ENCODE measurements around the gene DYNC1H1. TPM values are rescaled to one million over a fixed set of nuclear protein-coding genes. Genes with fewer than 3 reads are reported as not detected.

The DYNC1H1 gene
- total RNA-seq, 1 experiment from 2014 or later: 361 TPM

DNA sequence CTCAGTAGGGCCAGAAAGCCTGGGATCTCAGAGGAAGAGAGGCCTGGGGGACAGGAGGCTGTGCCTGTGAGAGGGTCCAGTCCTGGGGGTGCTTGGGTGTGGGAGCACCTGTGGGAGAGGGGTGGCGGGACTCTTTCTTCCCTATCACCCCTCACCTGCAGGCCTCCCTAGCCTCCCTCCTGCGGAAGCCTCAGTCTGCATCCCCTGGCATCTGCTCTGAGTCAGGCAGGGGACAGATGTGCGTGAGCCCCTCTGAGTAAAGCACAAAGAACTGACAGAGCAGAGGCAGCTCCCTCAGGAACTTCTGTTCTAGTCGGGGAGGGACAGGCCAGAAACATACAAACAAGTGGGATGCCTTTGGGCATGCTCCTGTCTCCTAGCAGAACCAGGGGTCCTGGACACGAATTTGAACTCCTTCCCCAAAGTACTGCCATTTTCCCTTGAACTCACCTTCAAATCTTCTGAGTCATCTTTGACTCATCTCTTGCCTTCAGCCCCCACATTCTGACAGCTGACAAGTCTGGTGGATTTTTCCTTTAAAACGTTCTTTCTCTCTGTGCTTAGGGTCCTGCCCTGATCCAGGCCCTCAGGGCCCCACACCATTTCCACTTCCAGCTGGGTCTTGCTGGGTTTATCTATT, 131.0 kb downstream of the DYNC1H1 start:
- no peak; the same call in 1 of the 2 replicates for ATAC-seq
- Histone ChIP-seq H3K27ac (ENCODE audit: low read depth, low read length) (peak overlapping the region; percentile 2; the same call in 1 of the 2 replicates), H4K20me1 (ENCODE audit: insufficient read depth) (no peaks in the 10 kb centered on the region), H3K4me3 (replicated peaks in 1 of 2; ENCODE audit: low read depth in 1 of 2, low read length in 2 of 2) (no peak overlapping the region), H3K36me3 (ENCODE audit: control insufficient read depth in 1 of 2, insufficient read depth in 2 of 2, low read length in 2 of 2) (no peaks in the 10 kb centered on the region), H3K79me2 (ENCODE audit: insufficient read depth, low read length) (no peaks in the 10 kb centered on the region), H3K9me2 (ENCODE audit: insufficient read depth) (no peaks in the 10 kb centered on the region), H3K27me3 (ENCODE audit: insufficient read depth, low read length) (no peaks in the 10 kb centered on the region), H2AFZ (ENCODE audit: low read depth, low read length, poor library complexity, severe bottlenecking) (no peak overlapping the region), H3K9me3 (ENCODE audit: control insufficient read depth in 1 of 2, insufficient read depth in 1 of 2, low read depth in 1 of 2, low read length in 2 of 2) (no peaks in the 10 kb centered on the region), H3K4me2 (ENCODE audit: low read length) (peak overlapping the region; percentile 45), H3K4me1 (ENCODE audit: control insufficient read depth in 1 of 2, insufficient read depth in 2 of 2, low read length in 2 of 2) (peaks cover 26 to 32% of the 10 kb centered on the region in 2 experiments), H3K9ac (ENCODE audit: low read length) (no peak overlapping the region)
- ChIA-PET RAD21 (ENCODE audit: low non-redundant PET in 1 of 2, low total read pairs in 2 of 2, uncharacterized antibody in 2 of 2, unreplicated experiment in 2 of 2) (interaction anchor here (0.6 to 2.0 kb wide), 7 partner anchors 32 to 389 kb away, joined by 3 to 13 read pairs (median 5); no protein-coding TSS in a partner anchor), POLR2A (interaction anchor here (1.3 to 1.6 kb wide), 2 partner anchors 48 to 130 kb away, joined by 4 to 5 read pairs; no protein-coding TSS in a partner anchor), CTCF (interaction anchor here (0.9 to 3.1 kb wide), 11 partner anchors 7 to 388 kb away, joined by 4 to 45 read pairs (median 6); partner anchors contain the start of gene WDR20)
- TF ChIP-seq EGR1 (IDR thresholded peaks at IDR 0.05; ENCODE audit: low read depth) (peak; percentile 59), FOSL1 (IDR thresholded peaks at IDR 0.05; ENCODE audit: low read depth) (peak; percentile 63), JUND (IDR thresholded peaks at IDR 0.05) (peak; percentile 39)
- TF ChIP-seq, protein P1, sequence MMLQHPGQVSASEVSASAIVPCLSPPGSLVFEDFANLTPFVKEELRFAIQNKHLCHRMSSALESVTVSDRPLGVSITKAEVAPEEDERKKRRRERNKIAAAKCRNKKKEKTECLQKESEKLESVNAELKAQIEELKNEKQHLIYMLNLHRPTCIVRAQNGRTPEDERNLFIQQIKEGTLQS (IDR thresholded peaks at IDR 0.05): no peak
- no peak for DNase-seq (ENCODE audit: low read depth, low spot score)
- intact Hi-C loops (cut with micrococcal nuclease): no loop called here
- BruUV-seq (replicated peaks): no TSS peak

- ChIA-PET POLR2A (interaction anchor here (1.3 to 1.6 kb wide), 3 partner anchors 33 to 131 kb away, joined by 4 to 5 read pairs (median 5); no protein-coding TSS in a partner anchor), RAD21 (ENCODE audit: low non-redundant PET in 1 of 2, low total read pairs in 2 of 2, uncharacterized antibody in 2 of 2, unreplicated experiment in 2 of 2) (interaction anchor here (0.5 to 2.0 kb wide), 9 partner anchors 29 to 389 kb away, joined by 3 to 13 read pairs (median 4); no protein-coding TSS in a partner anchor), CTCF (interaction anchor here (0.9 to 3.1 kb wide), 14 partner anchors 8 to 389 kb away, joined by 3 to 45 read pairs (median 6); partner anchors contain the start of gene WDR20)
- DNase-seq (ENCODE audit: low read depth, low spot score): no peak
- Histone ChIP-seq H3K27ac (ENCODE audit: low read depth, low read length) (0 out of 2 replicates have a peak overlapping the region, but pooled peaks have one; percentile 2), H3K9me3 (ENCODE audit: control insufficient read depth in 1 of 2, insufficient read depth in 1 of 2, low read depth in 1 of 2, low read length in 2 of 2) (no peaks in the 10 kb centered on the region), H3K4me2 (ENCODE audit: low read length) (peak overlapping the region; percentile 45), H3K4me1 (ENCODE audit: control insufficient read depth in 1 of 2, insufficient read depth in 2 of 2, low read length in 2 of 2) (peaks cover 26 to 32% of the 10 kb centered on the region in 2 experiments), H3K4me3 (replicated peaks in 1 of 2; ENCODE audit: low read depth in 1 of 2, low read length in 2 of 2) (no peak overlapping the region), H3K9ac (ENCODE audit: low read length) (no peak overlapping the region), H3K27me3 (ENCODE audit: insufficient read depth, low read length) (no peaks in the 10 kb centered on the region), H3K36me3 (ENCODE audit: control insufficient read depth in 1 of 2, insufficient read depth in 2 of 2, low read length in 2 of 2) (no peaks in the 10 kb centered on the region), H4K20me1 (ENCODE audit: insufficient read depth) (no peaks in the 10 kb centered on the region), H3K9me2 (ENCODE audit: insufficient read depth) (no peaks in the 10 kb centered on the region), H2AFZ (ENCODE audit: low read depth, low read length, poor library complexity, severe bottlenecking) (peak overlapping the region; percentile 50), H3K79me2 (ENCODE audit: insufficient read depth, low read length) (no peaks in the 10 kb centered on the region)
- ATAC-seq: peak; percentile 69
- BruUV-seq (replicated peaks): no TSS peak
- TF ChIP-seq EZH2phosphoT487 (IDR thresholded peaks at IDR 0.05; ENCODE audit: borderline replicate concordance) (no peak), CBX3 (IDR thresholded peaks at IDR 0.05; ENCODE audit: low read depth) (no peak), SRF (IDR thresholded peaks at IDR 0.05; ENCODE audit: low read depth) (no peak), SIN3A (IDR thresholded peaks at IDR 0.05; ENCODE audit: low read depth) (no peak), EGR1 (IDR thresholded peaks at IDR 0.05; ENCODE audit: low read depth) (no peak), POLR2AphosphoS5 (IDR thresholded peaks at IDR 0.05; ENCODE audit: low read depth, low read length) (no peak), TCF7L2 (IDR thresholded peaks at IDR 0.05; ENCODE audit: borderline replicate concordance, extremely low read depth, insufficient read depth, insufficient read length) (no peak), YY1 (IDR thresholded peaks at IDR 0.05; ENCODE audit: extremely low read depth, insufficient replicate concordance, low read depth, low read length) (no peak)
- TF ChIP-seq, protein P2, sequence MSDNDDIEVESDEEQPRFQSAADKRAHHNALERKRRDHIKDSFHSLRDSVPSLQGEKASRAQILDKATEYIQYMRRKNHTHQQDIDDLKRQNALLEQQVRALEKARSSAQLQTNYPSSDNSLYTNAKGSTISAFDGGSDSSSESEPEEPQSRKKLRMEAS (IDR thresholded peaks at IDR 0.05): no peak
- intact Hi-C loops (cut with micrococcal nuclease): loop anchor here (1.0 to 2.0 kb wide), 5 partner anchors 33 to 389 kb away; no protein-coding TSS in a partner anchor
Measured at GRCh38 chr14:102095871-102096568, 131.6 kb downstream of the DYNC1H1 start.

Measured in HCT116 (cell line).